Transverse colon (tissue), 4 donors: ENCODE data around the gene OXLD1. TPM values are rescaled to one million over a fixed set of nuclear protein-coding genes. Genes with fewer than 3 reads are reported as not detected.

Experiments used
- DNase-seq: peaks from one replicate; pipeline ENCODE4 v3.0.0-alpha.2; 2019
- H3K27ac ChIP-seq, 4 donors: fragments of 200-600 bp; sonication (generic); 2 replicates each; pipeline ENCODE4 v1.5.1; 2016 to 2018; ENCODE audit warnings: inconsistent platforms in 4 of 4
- H3K27me3 ChIP-seq: fragments of 200-600 bp; sonication (generic); 2 replicates; pipeline ENCODE4 v1.5.1; 2017; ENCODE audit warnings: inconsistent platforms
- H3K36me3 ChIP-seq, 4 donors: fragments of 200-600 bp; sonication (generic); 2 replicates each; pipeline ENCODE4 v1.5.1; 2017 to 2019; ENCODE audit warnings: inconsistent platforms in 4 of 4
- H3K4me1 ChIP-seq, 4 donors: fragments of 200-600 bp; sonication (generic); 2 replicates each; pipeline ENCODE4 v1.5.1; 2017 to 2020; ENCODE audit warnings: inconsistent platforms in 4 of 4
- H3K4me3 ChIP-seq, 4 donors: fragments of 200-600 bp; sonication (generic); 1 replicate in 1 of 4; 2 replicates in 3 of 4; pipeline versions ENCODE4 v1.5.1 to v1.6.1; 2017 to 2019; ENCODE audit warnings: inconsistent platforms in 4 of 4
- H3K9me3 ChIP-seq, 2 donors: fragments of 200-600 bp; sonication (generic); 2 replicates each; pipeline ENCODE4 v1.5.1; 2017 to 2019; ENCODE audit warnings: inconsistent platforms in 2 of 2
- EP300 ChIP-seq: sonication (generic); formaldehyde crosslinking; IDR thresholded peaks from one replicate; pipeline ENCODE4 v1.6.1; 2017; ENCODE audit warnings: antibody characterized with exemption, low read depth
- POLR2A ChIP-seq: fragments of 450-650 bp; IDR thresholded peaks from one replicate; pipeline ENCODE4 v1.6.1; 2016; ENCODE audit warnings: antibody characterized with exemption, mild to moderate bottlenecking, moderate library complexity
- POLR2AphosphoS5 ChIP-seq, 3 donors: sonication (generic); formaldehyde crosslinking; IDR thresholded peaks; one replicate each; pipeline ENCODE4 v1.6.1; 2016; ENCODE audit warnings: antibody characterized with exemption in 3 of 3
- WGBS, 2 donors: methylation state at CpG; one replicate each; pipeline ENCODE4 v1.1.5; 2018; ENCODE audit warnings: low coverage in 1 of 2; 5-methylcytosine and 5-hydroxymethylcytosine counted together
- in situ Hi-C, 4 donors: fragments of 200-750 bp; cut with MboI; loops; one replicate each; pipeline versions ENCODE4 v1.15.0 to v1.15.1; 2017; ENCODE audit warnings: low sequenced_read_pairs in 3 of 4, low pct_ligation_motif_present in 1 of 4, low pct_unique_long_range_greater_than_20kb in 1 of 4
- intact Hi-C: fragments of 100-400 bp; cut with DNase I; formaldehyde crosslinking; loops from one replicate; pipeline ENCODE4 v1.15.1; 2023; ENCODE audit warnings: low total_unique reads
- small RNA-seq, 4 donors: library from RNA; depleted of rRNA; stranded (forward); fragments of <200 nt; gene quantifications; one replicate each; pipeline ENCODE3, GENCODE V24; 2016
- total RNA-seq, 4 donors: library from RNA; depleted of rRNA; stranded (reverse); fragments of >200 nt; gene quantifications; one replicate each; pipeline ENCODE4 v1.1.0, GENCODE V29; 2016
- TF ChIP-seq, protein P1 (sequence below), 5 experiments: fragments of 200-600 bp in 3 of 5; fragments of 450-650 bp in 2 of 5; sonication (generic) in 3 of 5; IDR thresholded peaks; 1 replicate in 2 of 5; 2 replicates in 3 of 5; pipeline ENCODE4 v1.5.1; 2016 to 2017; ENCODE audit warnings: antibody characterized with exemption in 5 of 5, inconsistent platforms in 3 of 5, mild to moderate bottlenecking in 2 of 5, moderate library complexity in 1 of 5

OXLD1 gene
- total RNA-seq, 4 donors from 2014 or later = 21.4 to 63.6 (median 41.2) TPM

- H3K36me3 ChIP-seq = peaks cover 0 to 34% (median 13%) of the 10 kb centered on the region in 4 donors
- H3K27me3 ChIP-seq = no peaks in the 10 kb centered on the region
- H3K9me3 ChIP-seq = no peaks in the 10 kb centered on the region
- no peak overlapping the region for H3K27ac ChIP-seq
- H3K4me1 ChIP-seq = peaks cover 0 to 10% (median 2%) of the 10 kb centered on the region in 4 donors
- no peak overlapping the region for H3K4me3 ChIP-seq
- DNase-seq = no peak
- TF ChIP-seq POLR2AphosphoS5 (IDR thresholded peaks at IDR 0.05) (no peak), EP300 (no peak), POLR2A (no peak)
- TF ChIP-seq, protein P1, sequence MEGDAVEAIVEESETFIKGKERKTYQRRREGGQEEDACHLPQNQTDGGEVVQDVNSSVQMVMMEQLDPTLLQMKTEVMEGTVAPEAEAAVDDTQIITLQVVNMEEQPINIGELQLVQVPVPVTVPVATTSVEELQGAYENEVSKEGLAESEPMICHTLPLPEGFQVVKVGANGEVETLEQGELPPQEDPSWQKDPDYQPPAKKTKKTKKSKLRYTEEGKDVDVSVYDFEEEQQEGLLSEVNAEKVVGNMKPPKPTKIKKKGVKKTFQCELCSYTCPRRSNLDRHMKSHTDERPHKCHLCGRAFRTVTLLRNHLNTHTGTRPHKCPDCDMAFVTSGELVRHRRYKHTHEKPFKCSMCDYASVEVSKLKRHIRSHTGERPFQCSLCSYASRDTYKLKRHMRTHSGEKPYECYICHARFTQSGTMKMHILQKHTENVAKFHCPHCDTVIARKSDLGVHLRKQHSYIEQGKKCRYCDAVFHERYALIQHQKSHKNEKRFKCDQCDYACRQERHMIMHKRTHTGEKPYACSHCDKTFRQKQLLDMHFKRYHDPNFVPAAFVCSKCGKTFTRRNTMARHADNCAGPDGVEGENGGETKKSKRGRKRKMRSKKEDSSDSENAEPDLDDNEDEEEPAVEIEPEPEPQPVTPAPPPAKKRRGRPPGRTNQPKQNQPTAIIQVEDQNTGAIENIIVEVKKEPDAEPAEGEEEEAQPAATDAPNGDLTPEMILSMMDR (IDR thresholded peaks at IDR 0.05) = no peak
- in situ Hi-C loops (loop anchor here in 1 of 4 donors (25.0 kb wide), 1 partner anchor 353 kb away; no protein-coding TSS in a partner anchor), intact Hi-C loops (no loop called here)
- WGBS, 2 donors = 91 to 94% methylated on average over 3 to 4 of the region's 4 CpGs
Observed at GRCh38 chr17:81615401-81615930, 50.9 kb downstream of the OXLD1 start.

Small RNA genes within 50 kb of the gene (small RNA-seq; reads per million reads assigned to genes)
- gene MIR6786 = 0 to 0.28 (median 0.06) reads per million in 4 donors

Other genes with a start within 250 kb of the OXLD1 start
- 1,000 to 10,000 TPM; 2,099 to 4,882 (median 4,009) TPM for gene ACTG1, start 153.8 kb downstream of the OXLD1 start, total RNA-seq
- gene FSCN2, start 138.2 kb downstream of the OXLD1 start, total RNA-seq = 10 to 100 TPM in 2 of 4 donors, 1 to 10 TPM in 2; 2.3 to 36.4 (median 17.2) TPM
- 10 to 100 TPM; 26.2 to 90.5 (median 37.4) TPM for gene FAAP100, start 114.3 kb downstream of the OXLD1 start, total RNA-seq
- gene NPLOC4, start 29.5 kb downstream of the OXLD1 start, total RNA-seq = 100 to 1,000 TPM in 1 of 4 donors, 10 to 100 TPM in 3; 59.9 to 323 (median 84.6) TPM
- gene TSPAN10, start 29.4 kb downstream of the OXLD1 start, total RNA-seq = under 1 TPM in 2 of 4 donors, not detected in 2; 0.48 to 0.55 TPM
- gene PDE6G, start 10.1 kb downstream of the OXLD1 start, total RNA-seq = not detected
- gene CCDC137, start 132 bp upstream of the OXLD1 start, total RNA-seq = 10 to 100 TPM in 3 of 4 donors, 1 to 10 TPM in 1; 7.6 to 21.3 (median 13.5) TPM
- gene ARL16, start 17.2 kb upstream of the OXLD1 start, total RNA-seq = 10 to 100 TPM; 16.3 to 52.0 (median 33.1) TPM
- gene HGS, start 17.4 kb upstream of the OXLD1 start, total RNA-seq = 100 to 1,000 TPM in 3 of 4 donors, 10 to 100 TPM in 1; 96.1 to 205 (median 150) TPM
- 100 to 1,000 TPM in 3 of 4 donors, 10 to 100 TPM in 1; 75.4 to 206 (median 114) TPM for gene MRPL12, start 36.8 kb upstream of the OXLD1 start, total RNA-seq
- 10 to 100 TPM; 25.1 to 64.8 (median 46.6) TPM for gene SLC25A10, start 45.7 kb upstream of the OXLD1 start, total RNA-seq
- gene GCGR, start 137.5 kb upstream of the OXLD1 start, total RNA-seq = under 1 TPM in 2 of 4 donors, not detected in 2; 0.14 to 0.64 TPM
- 10 to 100 TPM; 23.3 to 44.0 (median 33.2) TPM for gene MCRIP1, start 166.7 kb upstream of the OXLD1 start, total RNA-seq
- gene PPP1R27, start 168.4 kb upstream of the OXLD1 start, total RNA-seq = under 1 TPM in 1 of 4 donors, not detected in 3; 0.68 TPM
- 100 to 1,000 TPM; 486 to 732 (median 556) TPM for gene P4HB, start 193.9 kb upstream of the OXLD1 start, total RNA-seq
- 100 to 1,000 TPM; 189 to 480 (median 323) TPM for gene ARHGDIA, start 204.7 kb upstream of the OXLD1 start, total RNA-seq
- gene ALYREF, start 225.0 kb upstream of the OXLD1 start, total RNA-seq = 10 to 100 TPM; 23.1 to 47.7 (median 36.7) TPM
- 100 to 1,000 TPM in 1 of 4 donors, 10 to 100 TPM in 3; 56.7 to 126 (median 86.6) TPM for gene ANAPC11, start 225.1 kb upstream of the OXLD1 start, total RNA-seq
- gene NPB, start 235.6 kb upstream of the OXLD1 start, total RNA-seq = under 1 TPM in 1 of 4 donors, not detected in 3; 0.41 TPM
- gene PCYT2, start 244.8 kb upstream of the OXLD1 start, total RNA-seq = 100 to 1,000 TPM in 1 of 4 donors, 10 to 100 TPM in 3; 37.2 to 424 (median 77.1) TPM